Neuron (in vitro differentiated cells): ENCODE results near the gene GLCE.

Experiments used
- H2AFZ ChIP-seq: one replicate; pipeline ENCODE4 v1.6.1; 2013; ENCODE audit warnings: low read depth, mild to moderate bottlenecking, inconsistent platforms, low read length, moderate library complexity
- H3K27me3 ChIP-seq: one replicate; pipeline ENCODE4 v1.6.1; 2013; ENCODE audit warnings: low read length; ENCODE audit not compliant: insufficient read depth
- H3K36me3 ChIP-seq: one replicate; pipeline ENCODE4 v1.6.1; 2013; ENCODE audit warnings: low read length; ENCODE audit not compliant: insufficient read depth
- H3K4me1 ChIP-seq: one replicate; pipeline ENCODE4 v1.6.1; 2013; ENCODE audit warnings: low read length; ENCODE audit not compliant: insufficient read depth
- H3K4me3 ChIP-seq: 2 replicates; pipeline ENCODE4 v1.5.1; 2013; ENCODE audit warnings: mild to moderate bottlenecking, low read length, moderate library complexity
- H3K9me3 ChIP-seq: one replicate; pipeline ENCODE4 v1.6.1; 2013; ENCODE audit warnings: low read length

GLCE gene

DNA sequence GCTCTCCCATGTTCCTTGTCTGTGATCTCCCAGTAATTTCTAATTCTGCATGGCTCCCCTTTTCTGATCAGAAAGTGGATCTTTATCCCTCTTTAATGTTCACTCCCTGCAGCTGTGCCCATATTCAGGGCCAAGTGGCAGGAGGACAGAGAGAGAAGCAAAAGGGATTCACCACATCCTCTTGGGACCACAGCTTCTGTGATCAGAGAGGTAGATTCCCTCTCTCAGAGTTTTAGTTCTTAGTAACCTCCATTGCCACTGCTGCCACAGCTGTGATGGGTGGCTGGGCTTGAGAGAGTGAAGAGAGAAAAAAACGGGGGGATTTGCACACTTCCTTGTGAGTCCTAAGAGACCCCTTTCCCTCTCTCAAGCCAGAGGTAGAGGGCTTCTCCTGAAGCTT lies 49.2 kb downstream of the GLCE start:
- no peaks in the 10 kb centered on the region for H3K27me3 ChIP-seq

DNA sequence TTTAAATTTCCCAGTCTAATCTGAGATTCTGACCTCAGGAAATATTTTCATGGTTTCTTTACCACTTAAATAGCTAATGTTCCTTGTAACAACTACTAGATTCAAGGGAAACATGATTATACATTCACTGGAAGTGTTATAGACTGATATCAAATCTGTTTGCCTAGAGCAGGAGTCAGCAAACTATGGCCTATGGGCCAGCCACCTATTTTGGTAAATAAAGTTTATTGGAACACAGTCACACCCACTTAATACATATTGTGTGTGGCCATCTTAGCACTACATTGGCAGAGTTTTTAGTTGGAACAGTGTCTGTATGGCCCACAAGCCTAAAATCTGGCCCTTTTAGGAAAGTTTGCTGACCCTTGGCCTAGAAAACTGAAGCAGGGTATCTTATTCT lies 50.1 kb downstream of the GLCE start:
- H3K27me3 ChIP-seq: no peaks in the 10 kb centered on the region

More for the DNA sequence above, 49.2 kb downstream of the GLCE start:
- H3K9me3 ChIP-seq: no peaks in the 10 kb centered on the region
- no peak overlapping the region for H2AFZ ChIP-seq
- H3K4me3 ChIP-seq: no peak overlapping the region
- no peaks in the 10 kb centered on the region for H3K4me1 ChIP-seq
- H3K36me3 ChIP-seq: no peaks in the 10 kb centered on the region

GRCh38 chr15:69213786-69214185 lies 53.4 kb downstream of the GLCE start:
- H3K27me3 ChIP-seq: no peaks in the 10 kb centered on the region
- H2AFZ ChIP-seq: no peak overlapping the region
- H3K9me3 ChIP-seq: no peaks in the 10 kb centered on the region
- no peaks in the 10 kb centered on the region for H3K36me3 ChIP-seq
- H3K4me3 ChIP-seq: no peak overlapping the region
- no peaks in the 10 kb centered on the region for H3K4me1 ChIP-seq

More for the DNA sequence above, 50.1 kb downstream of the GLCE start:
- Histone ChIP-seq H3K4me1 (no peaks in the 10 kb centered on the region), H3K9me3 (no peaks in the 10 kb centered on the region), H2AFZ (no peak overlapping the region), H3K36me3 (no peaks in the 10 kb centered on the region), H3K4me3 (no peak overlapping the region)

GRCh38 chr15:69215314-69216035 lies 55.0 kb downstream of the GLCE start:
- Histone ChIP-seq H3K27me3 (no peaks in the 10 kb centered on the region), H2AFZ (no peak overlapping the region), H3K36me3 (no peaks in the 10 kb centered on the region), H3K4me1 (no peaks in the 10 kb centered on the region), H3K4me3 (no peak overlapping the region), H3K9me3 (no peaks in the 10 kb centered on the region)

DNA sequence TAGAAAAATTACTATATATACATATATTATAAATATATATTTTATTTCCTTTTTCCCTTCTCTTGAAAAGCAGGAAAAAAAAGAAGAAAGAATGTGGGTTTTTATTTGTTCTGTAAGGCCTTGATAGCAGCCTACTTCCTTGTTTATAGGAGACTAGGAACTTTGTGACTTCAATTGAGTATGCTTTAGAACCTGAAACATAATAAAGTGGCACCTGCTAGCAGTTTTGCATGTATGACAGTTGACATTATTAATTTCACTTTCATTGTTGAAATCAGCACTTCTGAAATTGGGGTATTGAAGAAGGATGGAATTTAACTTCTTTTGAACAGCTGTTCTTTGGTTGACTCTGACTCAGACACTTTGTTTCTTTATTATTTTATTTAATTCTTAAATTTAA lies 56.9 kb downstream of the GLCE start:
- no peak overlapping the region for H2AFZ ChIP-seq
- H3K36me3 ChIP-seq: no peaks in the 10 kb centered on the region
- H3K9me3 ChIP-seq: no peaks in the 10 kb centered on the region
- H3K4me1 ChIP-seq: no peaks in the 10 kb centered on the region
- H3K27me3 ChIP-seq: no peaks in the 10 kb centered on the region
- no peak overlapping the region for H3K4me3 ChIP-seq

- H3K4me1 ChIP-seq: no peaks in the 10 kb centered on the region
- H3K36me3 ChIP-seq: no peaks in the 10 kb centered on the region
- H2AFZ ChIP-seq: no peak overlapping the region
- H3K9me3 ChIP-seq: no peaks in the 10 kb centered on the region
- H3K27me3 ChIP-seq: no peaks in the 10 kb centered on the region
- H3K4me3 ChIP-seq: no peak overlapping the region
Measured at GRCh38 chr15:69219690-69220089, 59.3 kb downstream of the GLCE start.

DNA sequence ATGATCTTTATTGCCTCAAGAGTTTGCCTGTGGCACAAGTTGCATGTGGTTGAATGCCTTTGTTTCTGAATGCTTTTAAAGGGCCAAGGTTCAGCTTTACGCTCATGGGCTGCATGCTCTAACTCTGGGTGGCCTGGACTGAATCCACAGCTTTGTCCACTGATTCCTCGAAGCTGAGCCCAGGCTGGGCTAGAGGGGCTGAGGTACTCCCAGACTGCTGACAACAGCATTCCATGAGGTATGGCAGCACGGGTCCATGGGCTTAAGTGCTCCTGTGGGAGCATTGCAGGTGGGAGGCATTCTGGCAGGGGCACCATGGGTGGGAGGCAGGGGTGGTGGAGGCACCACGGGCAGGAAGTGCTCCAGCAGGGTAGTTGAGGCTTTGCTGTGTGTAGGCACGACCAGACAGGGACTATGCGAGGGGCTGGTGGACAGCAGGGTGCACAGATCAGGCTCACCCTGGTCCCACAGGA lies 61.6 kb downstream of the GLCE start:
- H2AFZ ChIP-seq: no peak overlapping the region
- no peak overlapping the region for H3K4me3 ChIP-seq
- no peaks in the 10 kb centered on the region for H3K4me1 ChIP-seq
- no peaks in the 10 kb centered on the region for H3K9me3 ChIP-seq
- no peaks in the 10 kb centered on the region for H3K27me3 ChIP-seq
- no peaks in the 10 kb centered on the region for H3K36me3 ChIP-seq

GRCh38 chr15:69223083-69223813 lies 62.8 kb downstream of the GLCE start:
- H3K4me3 ChIP-seq: no peak overlapping the region
- H3K9me3 ChIP-seq: no peaks in the 10 kb centered on the region

GRCh38 chr15:69224383-69224782 lies 63.9 kb downstream of the GLCE start:
- Histone ChIP-seq H3K36me3 (no peaks in the 10 kb centered on the region), H3K4me1 (no peaks in the 10 kb centered on the region), H2AFZ (no peak overlapping the region), H3K9me3 (no peaks in the 10 kb centered on the region), H3K4me3 (no peak overlapping the region), H3K27me3 (no peaks in the 10 kb centered on the region)

More at GRCh38 chr15:69223083-69223813, 62.8 kb downstream of the GLCE start:
- H3K36me3 ChIP-seq: no peaks in the 10 kb centered on the region
- no peak overlapping the region for H2AFZ ChIP-seq
- no peaks in the 10 kb centered on the region for H3K27me3 ChIP-seq
- H3K4me1 ChIP-seq: no peaks in the 10 kb centered on the region

- H3K4me3 ChIP-seq: no peak overlapping the region
- H3K27me3 ChIP-seq: no peaks in the 10 kb centered on the region
- H3K4me1 ChIP-seq: no peaks in the 10 kb centered on the region
- H3K36me3 ChIP-seq: no peaks in the 10 kb centered on the region
- no peaks in the 10 kb centered on the region for H3K9me3 ChIP-seq
- H2AFZ ChIP-seq: no peak overlapping the region
Measured at GRCh38 chr15:69225355-69226022, 65.1 kb downstream of the GLCE start.

DNA sequence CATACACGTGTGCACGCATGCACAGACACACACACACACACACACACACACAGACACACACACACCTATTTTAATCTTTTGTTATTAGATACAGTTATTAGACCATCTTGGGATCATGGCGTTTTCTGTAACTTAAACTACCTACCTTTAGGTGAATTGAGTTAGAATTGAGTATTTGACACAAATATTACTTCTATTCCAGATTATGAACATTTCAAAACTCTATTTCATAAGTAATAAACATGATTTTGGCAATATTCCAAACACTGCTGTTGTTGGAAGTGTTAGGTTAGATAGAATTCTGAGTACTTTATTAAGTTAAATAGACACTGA lies 65.6 kb downstream of the GLCE start:
- H3K36me3 ChIP-seq: no peaks in the 10 kb centered on the region
- H3K4me3 ChIP-seq: no peak overlapping the region
- H3K4me1 ChIP-seq: no peaks in the 10 kb centered on the region
- H3K9me3 ChIP-seq: no peaks in the 10 kb centered on the region
- H2AFZ ChIP-seq: no peak overlapping the region
- H3K27me3 ChIP-seq: no peaks in the 10 kb centered on the region

GRCh38 chr15:69232144-69232543 lies 71.7 kb downstream of the GLCE start:
- Histone ChIP-seq H3K36me3 (no peaks in the 10 kb centered on the region), H3K4me1 (no peaks in the 10 kb centered on the region), H3K9me3 (no peaks in the 10 kb centered on the region), H3K27me3 (no peaks in the 10 kb centered on the region), H3K4me3 (no peak overlapping the region), H2AFZ (no peak overlapping the region)

- no peak overlapping the region for H3K4me3 ChIP-seq
- no peak overlapping the region for H2AFZ ChIP-seq
- H3K9me3 ChIP-seq: no peaks in the 10 kb centered on the region
- H3K27me3 ChIP-seq: no peaks in the 10 kb centered on the region
- H3K36me3 ChIP-seq: no peaks in the 10 kb centered on the region
- no peaks in the 10 kb centered on the region for H3K4me1 ChIP-seq
Measured at GRCh38 chr15:69232765-69233164, 72.3 kb downstream of the GLCE start.
